GM23248 (cell line): ENCODE results near the gene TMBIM1. TPM values are rescaled to one million over a fixed set of nuclear protein-coding genes. Genes with fewer than 3 reads are reported as not detected.

Experiments
- DNase-seq: peaks from one replicate; pipeline ENCODE4 v3.0.0-alpha.2; 2015
- H2AFZ ChIP-seq: fragments of 200-600 bp; sonication (generic); 2 replicates; pipeline ENCODE4 v1.6.1; 2016; ENCODE audit warnings: antibody characterized with exemption
- H3F3A ChIP-seq: fragments of 200-600 bp; sonication (generic); 2 replicates; pipeline ENCODE4 v1.6.1; 2016; ENCODE audit warnings: mild to moderate bottlenecking, antibody characterized with exemption, mixed run types; ENCODE audit not compliant: insufficient read depth
- H3K27ac ChIP-seq: fragments of 200-600 bp; sonication (generic); 2 replicates; pipeline ENCODE4 v1.5.1; 2016; ENCODE audit warnings: mild to moderate bottlenecking
- H3K27me3 ChIP-seq: fragments of 200-600 bp; sonication (generic); replicated peaks from 2 replicates; pipeline ENCODE4 v1.6.1; 2016; ENCODE audit warnings: mild to moderate bottlenecking; ENCODE audit not compliant: insufficient read depth
- H3K36me3 ChIP-seq: fragments of 200-600 bp; sonication (generic); 2 replicates; pipeline ENCODE4 v1.6.1; 2016; ENCODE audit warnings: low read depth, mild to moderate bottlenecking
- H3K4me1 ChIP-seq: fragments of 200-600 bp; sonication (generic); 2 replicates; pipeline ENCODE4 v1.6.1; 2016; ENCODE audit warnings: mild to moderate bottlenecking; ENCODE audit not compliant: insufficient read depth
- H3K4me2 ChIP-seq: fragments of 200-600 bp; sonication (generic); one replicate; pipeline ENCODE4 v1.6.1; 2016; ENCODE audit warnings: mild to moderate bottlenecking; ENCODE audit not compliant: unreplicated experiment
- H3K4me3 ChIP-seq: fragments of 200-600 bp; sonication (generic); 2 replicates; pipeline ENCODE4 v1.5.1; 2016; ENCODE audit warnings: mild to moderate bottlenecking
- H3K79me2 ChIP-seq: fragments of 200-600 bp; sonication (generic); 2 replicates; pipeline ENCODE4 v1.6.1; 2016; ENCODE audit warnings: mild to moderate bottlenecking; ENCODE audit not compliant: insufficient read depth
- H3K9ac ChIP-seq: fragments of 200-600 bp; sonication (generic); 2 replicates; pipeline ENCODE4 v1.6.1; 2016; ENCODE audit warnings: mild to moderate bottlenecking
- H3K9me2 ChIP-seq: fragments of 200-600 bp; sonication (generic); 2 replicates; pipeline ENCODE4 v1.6.1; 2016; ENCODE audit warnings: mixed run types, mild to moderate bottlenecking, moderate library complexity; ENCODE audit not compliant: insufficient read depth
- H3K9me3 ChIP-seq: fragments of 200-600 bp; sonication (generic); one replicate; pipeline ENCODE4 v1.6.1; 2017; ENCODE audit warnings: low read depth
- H4K20me1 ChIP-seq: fragments of 200-600 bp; sonication (generic); 2 replicates; pipeline ENCODE4 v1.6.0; 2016; ENCODE audit not compliant: insufficient read depth
- EZH2 ChIP-seq: fragments of 200-600 bp; sonication (generic); IDR thresholded peaks from 2 replicates; pipeline ENCODE4 v1.6.1; 2018; ENCODE audit warnings: antibody characterized with exemption, mild to moderate bottlenecking; ENCODE audit not compliant: insufficient read depth, poor library complexity, severe bottlenecking
- EZH2phosphoT487 ChIP-seq: fragments of 200-600 bp; sonication (generic); IDR thresholded peaks from 2 replicates; pipeline ENCODE4 v1.6.1; 2018; ENCODE audit warnings: antibody characterized with exemption, moderate library complexity, mild to moderate bottlenecking, low read depth; ENCODE audit not compliant: insufficient read depth
- WGBS, 2 experiments: methylation state at CpG; one replicate each; pipeline ENCODE4 v1.1.6; 2015 to 2017; ENCODE audit warnings: low lambda C conversion rate in 2 of 2, low coverage in 1 of 2; ENCODE audit errors: missing lambda C conversion rate in 2 of 2; 5-methylcytosine and 5-hydroxymethylcytosine counted together
- in situ Hi-C: fragments of 300-500 bp; cut with MboI; formaldehyde crosslinking; loops from 2 replicates; pipeline ENCODE4 v1.15.0; 2020
- polyA plus RNA-seq: library from polyadenylated mRNA; unstranded; fragments of >200 nt; fragmentation: Nextera tagmentation; extraction: Ambion mirVana; gene quantifications from 2 replicates; pipeline ENCODE4 v1.2.1, GENCODE V29; 2016
- total RNA-seq: library from RNA; depleted of rRNA; stranded (reverse); fragments of >200 nt; shearing (Covaris generic); gene quantifications from 2 replicates; pipeline ENCODE4 v1.2.3, GENCODE V29; 2014

The TMBIM1 gene
- total and polyA plus RNA-seq, 2 experiments from 2014 or later, result 166 to 178 TPM

GRCh38 chr2:218281449-218281848 is 10.9 kb downstream of the TMBIM1 start:
- 72 to 77% methylated on average over 3 of the region's 3 CpGs for WGBS, 2 experiments
- Histone ChIP-seq H3K79me2 (peaks cover 97% of the 10 kb centered on the region), H3K4me1 (peaks cover 53% of the 10 kb centered on the region), H3K36me3 (peaks cover 11% of the 10 kb centered on the region; the same call in 1 of the 2 replicates), H3F3A (peaks cover 44% of the 10 kb centered on the region), H3K27me3 (no peaks in the 10 kb centered on the region), H3K9me2 (no peaks in the 10 kb centered on the region), H3K9me3 (no peaks in the 10 kb centered on the region), H3K4me2 (peak overlapping the region; percentile 80), H2AFZ (no peak overlapping the region), H3K9ac (peak overlapping the region; percentile 87), H4K20me1 (no peaks in the 10 kb centered on the region), H3K27ac (peak overlapping the region; percentile 99), H3K4me3 (no peak overlapping the region)
- TF ChIP-seq EZH2phosphoT487 (no peak), EZH2 (no peak)
- DNase-seq, result peak; percentile 63
- in situ Hi-C loops, result no loop called here

- 91 to 94% methylated on average over 12 to 14 of the region's 14 CpGs for WGBS, 2 experiments
- H2AFZ ChIP-seq, result no peak overlapping the region
These were observed 11.9 kb downstream of the TMBIM1 start for GRCh38 chr2:218280260-218280870.

GRCh38 chr2:218278531-218279360 is 13.6 kb downstream of the TMBIM1 start:
- H3K36me3 ChIP-seq, result peaks cover 21% of the 10 kb centered on the region; the same call in 1 of the 2 replicates
- in situ Hi-C loops, result no loop called here
- no peak for TF ChIP-seq EZH2
- no peak for TF ChIP-seq EZH2phosphoT487

More at GRCh38 chr2:218280260-218280870, 11.9 kb downstream of the TMBIM1 start:
- no peak overlapping the region for H3K27ac ChIP-seq
- H3F3A ChIP-seq, result peaks cover 33% of the 10 kb centered on the region
- no peaks in the 10 kb centered on the region for H3K27me3 ChIP-seq
- no peak overlapping the region for H3K4me2 ChIP-seq
- H3K9me2 ChIP-seq, result no peaks in the 10 kb centered on the region
- H3K79me2 ChIP-seq, result peaks cover 98% of the 10 kb centered on the region
- no peak overlapping the region for H3K4me3 ChIP-seq
- in situ Hi-C loops, result no loop called here
- no peaks in the 10 kb centered on the region for H3K9me3 ChIP-seq
- peaks cover 42% of the 10 kb centered on the region for H3K4me1 ChIP-seq
- peaks cover 19% of the 10 kb centered on the region; the same call in 1 of the 2 replicates for H3K36me3 ChIP-seq
- H4K20me1 ChIP-seq, result no peaks in the 10 kb centered on the region
- no peak overlapping the region for H3K9ac ChIP-seq
- no peak for DNase-seq
- TF ChIP-seq EZH2, result no peak
- no peak for TF ChIP-seq EZH2phosphoT487

GRCh38 chr2:218277921-218278320 is 14.4 kb downstream of the TMBIM1 start:
- H3K9me3 ChIP-seq, result no peaks in the 10 kb centered on the region
- peaks cover 29% of the 10 kb centered on the region for H3F3A ChIP-seq
- H3K36me3 ChIP-seq, result peaks cover 21% of the 10 kb centered on the region; the same call in 1 of the 2 replicates
- peaks cover 21% of the 10 kb centered on the region for H3K4me1 ChIP-seq
- DNase-seq, result no peak
- H3K79me2 ChIP-seq, result peaks cover 89% of the 10 kb centered on the region
- 76 to 83% methylated on average over 7 of the region's 7 CpGs for WGBS, 2 experiments
- H2AFZ ChIP-seq, result no peak overlapping the region
- no peak for TF ChIP-seq EZH2phosphoT487
- no peak for TF ChIP-seq EZH2
- H3K9ac ChIP-seq, result no peak overlapping the region
- H4K20me1 ChIP-seq, result no peaks in the 10 kb centered on the region
- H3K27ac ChIP-seq, result no peak overlapping the region
- no peak overlapping the region for H3K4me3 ChIP-seq
- no peak overlapping the region for H3K4me2 ChIP-seq
- no peaks in the 10 kb centered on the region for H3K9me2 ChIP-seq
- no peaks in the 10 kb centered on the region for H3K27me3 ChIP-seq
- in situ Hi-C loops, result no loop called here

More at GRCh38 chr2:218278531-218279360, 13.6 kb downstream of the TMBIM1 start:
- Histone ChIP-seq H2AFZ (no peak overlapping the region), H3K4me1 (peaks cover 26% of the 10 kb centered on the region), H3K9ac (no peak overlapping the region), H3K27me3 (no peaks in the 10 kb centered on the region), H3K9me3 (no peaks in the 10 kb centered on the region), H3K79me2 (peaks cover 97% of the 10 kb centered on the region), H3K27ac (no peak overlapping the region), H3K4me3 (no peak overlapping the region), H3K9me2 (no peaks in the 10 kb centered on the region), H3K4me2 (no peak overlapping the region), H3F3A (peaks cover 34% of the 10 kb centered on the region), H4K20me1 (no peaks in the 10 kb centered on the region)
- 83 to 84% methylated on average over 16 of the region's 16 CpGs for WGBS, 2 experiments
- DNase-seq, result no peak
